HG03064 (cell line): ENCODE data around the gene GNAT2.

Experiments
- ATAC-seq: cut with Tn5 transposase; IDR thresholded peaks from one replicate; pipeline ENCODE4 v1.9.1; 2021; ENCODE audit warnings: low read depth; ENCODE audit not compliant: unreplicated experiment

Gene GNAT2

GRCh38 chr1:109615879-109616278 lies 3.5 kb downstream of the GNAT2 start:
- no peak for ATAC-seq

GRCh38 chr1:109613361-109614147 lies 5.9 kb downstream of the GNAT2 start:
- no peak for ATAC-seq

- no peak for ATAC-seq
Measured at GRCh38 chr1:109611308-109611990, 8.0 kb downstream of the GNAT2 start.

- no peak for ATAC-seq
Measured at GRCh38 chr1:109610609-109611307, 8.7 kb downstream of the GNAT2 start.

GRCh38 chr1:109609881-109610280 lies 9.5 kb downstream of the GNAT2 start:
- ATAC-seq: no peak

GRCh38 chr1:109605381-109605780 lies 14.0 kb downstream of the GNAT2 start:
- ATAC-seq: no peak

- no peak for ATAC-seq
Measured at GRCh38 chr1:109603229-109603628, 16.2 kb downstream of the GNAT2 start.

- ATAC-seq: no peak
Measured at GRCh38 chr1:109598655-109599054, 20.8 kb downstream of the GNAT2 start.

- no peak for ATAC-seq
Measured at GRCh38 chr1:109598156-109598555, 21.3 kb downstream of the GNAT2 start.

GRCh38 chr1:109595531-109595930 lies 23.9 kb downstream of the GNAT2 start:
- no peak for ATAC-seq

- ATAC-seq: no peak
Measured at GRCh38 chr1:109592916-109593315, 26.5 kb downstream of the GNAT2 start.

GRCh38 chr1:109589679-109590078 lies 29.7 kb downstream of the GNAT2 start:
- no peak for ATAC-seq

- no peak for ATAC-seq
Measured at GRCh38 chr1:109589177-109589576, 30.2 kb downstream of the GNAT2 start.

GRCh38 chr1:109586055-109586454 lies 33.4 kb downstream of the GNAT2 start:
- no peak for ATAC-seq

- no peak for ATAC-seq
Measured at GRCh38 chr1:109584766-109585165, 34.6 kb downstream of the GNAT2 start.

- ATAC-seq: no peak
Measured at GRCh38 chr1:109582021-109582420, 37.4 kb downstream of the GNAT2 start.

- ATAC-seq: no peak
Measured at GRCh38 chr1:109579491-109579890, 39.9 kb downstream of the GNAT2 start.

- no peak for ATAC-seq
Measured at GRCh38 chr1:109578947-109579443, 40.4 kb downstream of the GNAT2 start.

GRCh38 chr1:109573785-109574184 lies 45.6 kb downstream of the GNAT2 start:
- ATAC-seq: no peak

- ATAC-seq: no peak
Measured at GRCh38 chr1:109570414-109570813, 49.0 kb downstream of the GNAT2 start.

- no peak for ATAC-seq
Measured at GRCh38 chr1:109569323-109569722, 50.1 kb downstream of the GNAT2 start.
